Activated naive CD4-positive, alpha-beta T cell treated with anti-CD3 and anti-CD28 coated beads, Interleukin-2, amount 50 U/mL, for 24 hours (primary cell): ENCODE measurements around the gene CSMD2.
"Not testable (repeated sequence)": the region's sequence is repeated elsewhere in the genome, so short reads cannot be mapped to it uniquely, and the experiment has no call there.

Experiments
- H3K27ac Mint-ChIP-seq: one replicate; pipeline ENCODE4 v1.8.0; 2021; ENCODE audit warnings: mild to moderate bottlenecking, mixed read lengths
- H3K27me3 Mint-ChIP-seq: one replicate; pipeline ENCODE4 v1.8.0; 2021; ENCODE audit warnings: mixed read lengths
- H3K36me3 Mint-ChIP-seq: one replicate; pipeline ENCODE4 v1.8.0; 2021; ENCODE audit warnings: mixed read lengths
- H3K4me1 Mint-ChIP-seq: one replicate; pipeline ENCODE4 v1.8.0; 2021; ENCODE audit warnings: mixed read lengths
- H3K4me3 Mint-ChIP-seq: one replicate; pipeline ENCODE4 v1.8.0; 2021; ENCODE audit warnings: mild to moderate bottlenecking, mixed read lengths
- H3K9me3 Mint-ChIP-seq: one replicate; pipeline ENCODE4 v1.8.0; 2021; ENCODE audit warnings: mixed read lengths

Gene CSMD2

DNA sequence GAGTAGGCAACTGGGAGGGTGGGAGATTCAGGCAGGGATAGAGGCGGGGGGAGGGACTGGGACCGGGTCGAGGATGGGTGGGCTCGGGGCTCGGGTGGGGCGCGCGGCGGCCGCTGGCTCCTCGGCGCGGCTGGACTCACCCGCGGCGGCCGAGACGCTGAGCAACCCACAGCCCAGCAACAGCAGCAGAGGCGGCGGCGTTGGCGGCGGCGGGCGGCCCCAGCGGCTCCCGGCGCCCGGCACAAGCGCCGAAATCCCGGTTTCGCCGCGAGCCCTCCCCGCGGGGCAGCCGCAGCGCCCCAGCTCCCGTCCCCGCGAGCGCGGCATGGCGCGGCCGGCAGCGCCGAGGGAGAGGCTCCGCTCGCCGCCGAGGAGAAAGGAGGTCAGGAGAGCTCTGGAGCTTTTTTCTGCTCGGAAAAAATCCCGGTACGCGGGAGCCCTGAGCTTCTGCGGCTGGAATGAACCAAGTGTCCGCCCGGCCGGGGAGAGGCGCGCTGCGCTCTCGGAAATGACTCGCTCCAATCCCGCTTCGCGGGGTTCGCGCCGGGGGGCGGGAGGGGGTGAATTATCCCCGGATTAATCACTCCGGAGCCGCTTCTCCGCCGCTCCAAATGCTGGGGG lies at the start of gene CSMD2:
Gene CSMD2, minus strand, starts transcription at position 460 of the 621 bp plus-strand sequence. Its CDS starts 133 bp downstream, at position 327.
- Mint-ChIP-seq H3K4me1 (peaks cover 10% of the 10 kb centered on the region), H3K9me3 (no peaks in the 10 kb centered on the region), H3K27me3 (peaks cover 40% of the 10 kb centered on the region), H3K4me3 (peak within 1 kb of the TSS; percentile 56), H3K36me3 (no peaks in the 10 kb centered on the region), H3K27ac (peak within 1 kb of the TSS; percentile 56)

DNA sequence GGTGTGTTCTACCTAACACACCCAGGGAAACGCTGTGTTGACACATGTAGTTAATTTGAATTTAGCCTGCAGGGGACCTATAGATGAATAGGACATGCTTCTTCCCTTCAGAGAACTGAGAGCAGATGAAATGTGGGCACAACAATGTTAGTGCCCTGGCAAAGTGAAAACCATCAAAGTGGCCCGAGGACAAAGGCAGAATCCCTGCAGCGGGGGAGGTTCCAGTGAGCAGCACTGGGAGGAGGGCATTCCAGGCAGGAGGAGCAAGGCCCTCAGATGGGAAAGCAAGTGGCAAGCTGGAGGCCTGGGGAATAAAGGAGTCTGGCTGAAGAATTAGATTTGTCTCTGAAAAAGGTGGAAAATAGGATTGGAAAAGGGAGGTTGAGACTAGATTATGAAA lies 48.9 kb upstream of the CSMD2 start:
- Mint-ChIP-seq H3K9me3 (no peaks in the 10 kb centered on the region), H3K36me3 (no peaks in the 10 kb centered on the region), H3K27ac (no peak overlapping the region), H3K27me3 (no peaks in the 10 kb centered on the region), H3K4me1 (no peaks in the 10 kb centered on the region), H3K4me3 (no peak overlapping the region)

DNA sequence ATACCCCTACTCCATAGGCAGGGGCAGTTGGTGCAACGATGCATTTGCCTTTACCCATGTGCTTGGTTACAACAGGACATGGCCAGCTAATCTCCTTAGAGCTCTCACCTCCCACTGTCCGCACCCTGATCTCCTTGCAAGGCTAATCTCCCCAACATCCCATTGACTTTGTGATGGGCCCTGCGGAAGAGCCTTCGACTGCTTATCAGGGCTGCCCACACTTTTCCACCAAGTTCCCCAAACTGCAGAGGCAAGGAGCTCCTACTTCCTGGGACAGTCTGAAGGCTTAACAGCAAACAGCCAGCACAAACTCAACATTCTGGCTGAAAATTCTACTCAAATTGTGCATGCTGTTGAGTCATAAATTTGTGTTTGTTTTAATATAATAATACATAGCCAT lies 47.6 kb upstream of the CSMD2 start:
- H3K27me3 Mint-ChIP-seq: no peaks in the 10 kb centered on the region
- H3K36me3 Mint-ChIP-seq: no peaks in the 10 kb centered on the region
- no peak overlapping the region for H3K27ac Mint-ChIP-seq
- H3K4me3 Mint-ChIP-seq: no peak overlapping the region
- no peaks in the 10 kb centered on the region for H3K4me1 Mint-ChIP-seq
- no peaks in the 10 kb centered on the region for H3K9me3 Mint-ChIP-seq

DNA sequence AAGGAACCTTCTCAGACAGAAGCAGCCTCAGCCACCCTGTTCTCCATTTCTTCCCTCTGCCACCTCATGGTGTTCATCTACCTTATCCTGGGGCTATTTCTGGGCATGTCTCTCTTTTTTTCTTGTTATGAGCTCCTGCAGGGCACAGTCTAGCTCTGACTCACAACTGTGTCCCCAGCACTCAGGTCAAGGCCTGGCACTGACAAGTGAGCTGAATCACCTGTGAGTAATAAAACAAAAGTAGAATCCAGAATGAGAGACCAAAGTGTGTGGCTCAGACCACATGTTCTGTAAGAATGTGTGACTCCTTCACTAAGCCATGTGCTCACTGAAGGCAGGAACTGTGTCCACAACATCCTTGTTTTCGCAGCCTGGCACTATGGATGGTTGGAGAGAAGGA lies 34.9 kb upstream of the CSMD2 start:
- no peak overlapping the region for H3K4me3 Mint-ChIP-seq
- no peaks in the 10 kb centered on the region for H3K36me3 Mint-ChIP-seq
- no peaks in the 10 kb centered on the region for H3K4me1 Mint-ChIP-seq
- H3K27ac Mint-ChIP-seq: no peak overlapping the region
- H3K27me3 Mint-ChIP-seq: no peaks in the 10 kb centered on the region
- H3K9me3 Mint-ChIP-seq: no peaks in the 10 kb centered on the region

DNA sequence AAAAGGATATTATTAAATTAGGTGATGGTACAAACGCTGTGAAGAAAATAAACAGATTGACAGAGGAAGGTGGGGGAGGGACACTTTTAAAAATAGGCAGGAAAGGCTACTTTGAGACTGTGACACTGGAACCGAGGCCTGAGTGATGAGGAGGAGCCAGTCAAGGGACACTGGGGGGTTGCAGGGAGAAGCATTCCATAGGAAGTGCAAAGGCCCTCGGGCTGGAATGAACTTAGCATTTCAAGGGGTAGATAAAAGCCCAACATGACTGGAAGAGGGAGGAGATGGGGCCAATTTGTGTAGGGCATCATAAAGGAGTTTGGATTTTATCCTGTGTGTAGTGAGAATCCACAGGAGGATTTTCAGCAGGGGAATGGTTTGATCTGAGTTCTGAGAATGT lies 27.6 kb upstream of the CSMD2 start:
- Mint-ChIP-seq H3K27ac (no peak overlapping the region), H3K27me3 (peaks cover 15% of the 10 kb centered on the region), H3K36me3 (no peaks in the 10 kb centered on the region), H3K9me3 (no peaks in the 10 kb centered on the region), H3K4me3 (no peak overlapping the region), H3K4me1 (no peaks in the 10 kb centered on the region)

DNA sequence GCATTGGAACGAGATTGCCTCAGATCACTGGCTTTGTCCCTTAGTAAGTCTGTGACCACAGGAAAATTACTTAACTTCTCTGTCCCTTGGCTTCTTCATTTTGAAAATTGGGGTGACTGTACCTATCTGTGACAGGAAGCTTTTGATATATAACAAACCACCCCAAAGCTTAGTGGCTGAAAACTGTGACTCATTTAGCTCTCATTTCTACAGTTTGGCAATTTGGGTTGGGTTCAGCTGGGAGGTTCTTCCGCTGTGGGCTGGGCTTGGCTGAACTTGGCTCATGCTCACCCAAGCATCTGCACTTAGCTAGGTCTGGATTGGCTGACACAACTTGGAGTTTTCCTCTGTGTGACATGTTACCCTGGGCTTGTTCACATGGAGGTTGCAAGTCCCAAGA lies 25.7 kb upstream of the CSMD2 start:
- Mint-ChIP-seq H3K27ac (no peak overlapping the region), H3K9me3 (no peaks in the 10 kb centered on the region), H3K36me3 (no peaks in the 10 kb centered on the region), H3K4me1 (no peaks in the 10 kb centered on the region), H3K27me3 (peaks cover 15% of the 10 kb centered on the region), H3K4me3 (no peak overlapping the region)

DNA sequence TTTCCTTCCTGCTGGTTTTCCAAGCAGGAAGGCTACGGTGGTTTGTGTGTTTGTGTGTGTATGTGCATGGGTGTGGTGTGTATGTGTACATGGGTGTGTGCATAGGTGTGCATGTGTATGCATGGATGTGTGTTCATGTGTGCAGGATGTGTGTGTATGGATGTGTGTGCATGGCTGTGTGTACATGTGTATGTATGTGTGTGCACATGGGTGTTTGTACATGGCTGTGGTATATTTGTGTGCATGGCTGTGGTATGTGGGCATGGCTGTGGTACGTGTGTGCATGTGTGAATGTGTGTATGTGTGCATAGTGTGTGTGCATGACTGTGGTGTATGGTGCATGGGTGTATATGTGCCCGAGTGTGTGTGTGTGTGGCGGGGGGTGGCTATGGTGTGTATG lies 24.0 kb upstream of the CSMD2 start:
- Mint-ChIP-seq H3K27ac (no peak overlapping the region), H3K27me3 (peaks cover 17% of the 10 kb centered on the region), H3K9me3 (no peaks in the 10 kb centered on the region), H3K4me3 (no peak overlapping the region), H3K36me3 (no peaks in the 10 kb centered on the region), H3K4me1 (no peaks in the 10 kb centered on the region)

DNA sequence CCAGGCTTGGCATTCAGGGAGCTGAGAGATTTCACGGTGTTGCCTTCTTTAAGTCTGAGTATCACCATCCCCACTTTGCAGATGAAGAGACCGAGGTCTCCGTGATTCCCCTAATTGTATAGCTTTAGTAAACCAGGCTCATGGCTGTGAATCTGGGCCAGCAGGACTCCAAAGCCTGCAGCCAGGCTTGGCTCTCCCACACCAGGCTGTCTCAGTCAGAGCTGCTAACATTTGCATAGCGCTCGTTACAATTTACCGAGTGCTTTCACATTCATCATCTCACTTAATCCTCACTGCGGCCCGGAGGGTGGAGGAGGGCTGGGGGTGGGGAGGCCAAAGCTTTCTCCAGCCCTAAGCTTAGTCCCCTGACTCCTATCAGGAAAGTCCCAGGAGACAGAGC lies 23.4 kb upstream of the CSMD2 start:
- H3K27me3 Mint-ChIP-seq: peaks cover 17% of the 10 kb centered on the region
- H3K4me3 Mint-ChIP-seq: no peak overlapping the region
- no peaks in the 10 kb centered on the region for H3K4me1 Mint-ChIP-seq
- H3K9me3 Mint-ChIP-seq: no peaks in the 10 kb centered on the region
- no peaks in the 10 kb centered on the region for H3K36me3 Mint-ChIP-seq
- H3K27ac Mint-ChIP-seq: no peak overlapping the region

DNA sequence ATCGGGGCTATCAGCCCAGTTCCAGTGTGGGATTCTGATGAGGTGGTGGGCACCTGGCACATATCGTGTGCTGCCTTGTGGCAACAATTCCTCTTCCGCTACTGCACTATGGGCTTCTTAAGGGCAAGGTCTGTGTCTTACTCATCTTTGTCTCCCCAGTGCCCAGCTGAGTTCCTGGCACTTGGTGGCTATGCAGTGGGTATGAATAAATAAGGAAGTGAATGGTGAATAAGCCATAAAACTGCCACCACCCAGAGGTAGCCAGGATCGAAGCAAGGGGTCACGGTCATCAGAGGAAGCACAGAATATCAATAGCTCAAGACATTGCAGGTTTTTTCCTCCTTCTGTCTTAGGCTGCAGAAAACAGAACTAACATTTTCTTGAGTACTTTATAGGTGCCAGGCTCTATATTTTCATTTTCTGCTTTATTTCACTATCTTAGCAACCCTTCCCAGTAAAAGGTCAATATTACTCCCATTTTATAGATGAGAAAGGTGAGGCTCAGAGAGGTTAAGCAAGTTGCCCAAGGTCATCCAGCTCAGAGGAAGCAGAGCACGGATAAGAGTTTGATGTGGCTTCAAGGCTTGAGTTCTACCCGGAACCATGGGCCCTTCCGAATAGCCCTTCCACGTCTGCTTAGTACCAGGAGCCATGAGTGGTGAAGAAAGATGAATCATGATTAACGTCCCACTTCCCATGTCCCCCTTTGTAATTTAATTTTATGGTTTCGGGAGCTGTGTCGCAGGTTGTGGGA lies 21.9 kb upstream of the CSMD2 start:
- Mint-ChIP-seq H3K9me3 (no peaks in the 10 kb centered on the region), H3K36me3 (no peaks in the 10 kb centered on the region), H3K4me3 (no peak overlapping the region), H3K4me1 (no peaks in the 10 kb centered on the region), H3K27me3 (peaks cover 16% of the 10 kb centered on the region), H3K27ac (no peak overlapping the region)

DNA sequence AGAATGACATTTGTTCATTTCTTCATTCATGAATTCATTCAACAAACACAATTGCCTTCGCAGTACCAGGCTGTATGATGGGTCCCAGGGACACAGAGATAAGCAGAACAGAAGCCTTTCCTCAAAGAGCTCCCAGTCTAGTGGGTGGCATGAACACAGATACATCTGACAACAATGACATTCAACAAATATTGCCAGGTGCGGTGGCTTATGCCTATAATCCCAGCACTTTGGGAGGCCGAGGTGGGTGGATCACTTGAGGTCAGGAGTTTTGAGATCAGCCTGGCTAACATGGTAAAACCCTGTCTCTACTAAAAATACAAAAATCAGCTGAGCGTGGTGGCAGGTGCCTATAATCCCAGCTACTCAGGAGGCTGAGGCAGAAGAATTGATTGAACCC lies 18.4 kb upstream of the CSMD2 start:
- not testable (repeated sequence) for H3K9me3 Mint-ChIP-seq, H3K4me1 Mint-ChIP-seq, H3K4me3 Mint-ChIP-seq, H3K36me3 Mint-ChIP-seq, H3K27ac Mint-ChIP-seq
- peaks cover 18% of the 10 kb centered on the region for H3K27me3 Mint-ChIP-seq

DNA sequence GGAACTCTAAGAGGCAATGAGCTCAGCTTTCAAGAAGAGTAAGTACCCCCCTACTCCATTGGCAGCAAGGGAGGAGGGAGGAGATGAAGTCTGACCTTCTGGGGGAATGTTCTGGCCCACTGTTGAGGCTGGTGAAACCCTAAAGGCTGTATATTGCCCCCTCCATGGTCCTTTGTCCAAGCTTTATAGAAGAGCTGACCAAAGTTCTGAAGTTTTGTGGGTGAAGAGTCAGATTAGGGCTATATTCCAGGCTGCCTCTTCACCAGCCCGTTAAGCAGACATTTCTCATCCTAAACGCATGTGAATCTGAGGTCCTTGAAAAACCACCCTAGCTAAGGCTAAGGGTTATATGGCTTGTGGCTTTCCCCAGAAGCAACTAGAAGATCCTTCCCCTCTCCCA lies 13.0 kb upstream of the CSMD2 start:
- Mint-ChIP-seq H3K27ac (no peak overlapping the region), H3K27me3 (peaks cover 25% of the 10 kb centered on the region), H3K4me1 (no peaks in the 10 kb centered on the region), H3K36me3 (no peaks in the 10 kb centered on the region), H3K9me3 (no peaks in the 10 kb centered on the region), H3K4me3 (no peak overlapping the region)

DNA sequence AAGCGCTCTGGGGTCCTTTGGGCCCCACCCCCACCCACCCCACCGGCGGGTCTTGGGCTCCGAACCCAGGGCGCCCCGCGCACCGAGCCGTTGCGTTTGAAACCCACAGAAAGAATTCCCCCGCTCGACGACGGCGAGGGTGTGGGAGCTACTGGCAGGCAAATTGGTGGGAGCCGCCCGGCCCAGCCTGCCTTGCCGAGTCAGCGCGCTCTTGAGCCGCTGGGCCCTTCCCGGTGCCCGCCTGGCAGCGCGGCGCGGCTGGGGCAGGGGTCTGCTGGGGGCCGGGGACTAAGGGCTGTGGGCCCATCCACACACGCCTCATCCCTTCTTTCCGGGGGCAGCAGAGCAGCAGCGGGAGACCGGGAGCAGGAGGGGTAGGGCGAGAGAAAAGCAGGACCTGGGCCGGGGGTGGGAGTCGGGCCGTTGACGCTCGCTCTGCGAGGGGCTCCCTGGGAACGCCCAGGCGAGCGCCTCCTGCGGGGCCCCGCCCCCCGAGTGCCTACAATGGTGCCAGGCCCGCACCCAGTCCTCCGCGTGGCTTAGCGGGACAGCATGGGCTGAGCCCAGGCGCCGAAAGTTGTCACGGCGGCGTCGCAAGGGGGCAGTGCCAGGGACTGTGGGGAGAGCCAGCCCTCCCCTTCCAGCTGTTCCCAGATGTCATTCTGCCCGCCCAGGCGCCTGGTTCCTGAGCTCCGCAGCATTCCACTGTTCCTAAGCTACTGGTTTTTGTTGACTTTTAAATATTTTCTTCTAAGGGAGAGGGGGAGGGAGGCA lies 12.0 kb upstream of the CSMD2 start, which contains the start of gene C1orf94:
Gene C1orf94, plus strand, starts transcription at position 78 of the 774 bp plus-strand sequence. CDS start 883 bp downstream, outside the sequence.
- Mint-ChIP-seq H3K4me3 (no peak within 1 kb of the TSS), H3K27me3 (peaks cover 27% of the 10 kb centered on the region), H3K4me1 (no peaks in the 10 kb centered on the region), H3K27ac (no peak within 1 kb of the TSS), H3K9me3 (no peaks in the 10 kb centered on the region), H3K36me3 (no peaks in the 10 kb centered on the region)

DNA sequence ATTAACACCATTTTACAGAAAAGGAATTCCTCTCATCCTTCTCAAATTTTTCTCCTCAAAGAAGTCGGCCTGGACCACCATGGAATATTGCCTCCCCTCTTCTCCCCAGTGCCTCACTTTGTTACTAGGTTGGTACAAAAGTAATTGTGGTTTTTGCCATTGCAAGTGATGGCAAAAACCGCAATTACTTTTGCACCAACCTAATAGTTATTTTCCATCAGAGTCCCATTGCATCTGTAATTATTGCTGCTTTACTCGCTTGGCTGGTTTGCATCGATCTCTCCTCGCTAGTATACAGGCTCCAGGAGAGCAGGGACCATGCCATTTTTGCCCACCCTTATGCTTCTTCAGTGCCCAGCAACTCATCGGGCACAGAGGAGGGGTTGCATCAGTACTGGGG lies 10.7 kb upstream of the CSMD2 start:
- peaks cover 24% of the 10 kb centered on the region for H3K27me3 Mint-ChIP-seq
- H3K4me1 Mint-ChIP-seq: no peaks in the 10 kb centered on the region
- no peaks in the 10 kb centered on the region for H3K9me3 Mint-ChIP-seq
- H3K4me3 Mint-ChIP-seq: no peak overlapping the region
- H3K27ac Mint-ChIP-seq: no peak overlapping the region
- H3K36me3 Mint-ChIP-seq: no peaks in the 10 kb centered on the region

DNA sequence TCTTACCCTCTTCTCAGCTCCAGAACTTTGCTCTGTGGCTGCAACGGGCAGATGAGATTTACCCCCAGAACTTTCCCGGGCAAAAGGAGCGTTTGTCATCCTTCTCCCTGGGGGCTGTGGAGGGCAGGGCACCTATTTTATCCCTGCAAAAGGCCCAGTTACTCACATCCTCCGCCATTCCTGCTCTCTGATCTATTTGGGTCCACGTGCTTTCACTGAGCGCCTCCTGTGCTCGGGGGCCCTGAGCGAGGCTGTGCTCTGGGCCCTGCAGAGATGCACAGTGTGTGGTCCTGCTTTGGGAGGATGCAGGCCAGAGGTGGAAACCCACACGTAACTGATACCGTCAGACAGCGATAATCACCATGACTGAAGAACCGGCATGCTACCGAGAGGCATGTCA lies 2.4 kb upstream of the CSMD2 start:
- Mint-ChIP-seq H3K4me3 (no peak overlapping the region), H3K4me1 (peaks cover 10% of the 10 kb centered on the region), H3K27ac (no peak overlapping the region), H3K27me3 (peaks cover 36% of the 10 kb centered on the region), H3K9me3 (no peaks in the 10 kb centered on the region), H3K36me3 (no peaks in the 10 kb centered on the region)

DNA sequence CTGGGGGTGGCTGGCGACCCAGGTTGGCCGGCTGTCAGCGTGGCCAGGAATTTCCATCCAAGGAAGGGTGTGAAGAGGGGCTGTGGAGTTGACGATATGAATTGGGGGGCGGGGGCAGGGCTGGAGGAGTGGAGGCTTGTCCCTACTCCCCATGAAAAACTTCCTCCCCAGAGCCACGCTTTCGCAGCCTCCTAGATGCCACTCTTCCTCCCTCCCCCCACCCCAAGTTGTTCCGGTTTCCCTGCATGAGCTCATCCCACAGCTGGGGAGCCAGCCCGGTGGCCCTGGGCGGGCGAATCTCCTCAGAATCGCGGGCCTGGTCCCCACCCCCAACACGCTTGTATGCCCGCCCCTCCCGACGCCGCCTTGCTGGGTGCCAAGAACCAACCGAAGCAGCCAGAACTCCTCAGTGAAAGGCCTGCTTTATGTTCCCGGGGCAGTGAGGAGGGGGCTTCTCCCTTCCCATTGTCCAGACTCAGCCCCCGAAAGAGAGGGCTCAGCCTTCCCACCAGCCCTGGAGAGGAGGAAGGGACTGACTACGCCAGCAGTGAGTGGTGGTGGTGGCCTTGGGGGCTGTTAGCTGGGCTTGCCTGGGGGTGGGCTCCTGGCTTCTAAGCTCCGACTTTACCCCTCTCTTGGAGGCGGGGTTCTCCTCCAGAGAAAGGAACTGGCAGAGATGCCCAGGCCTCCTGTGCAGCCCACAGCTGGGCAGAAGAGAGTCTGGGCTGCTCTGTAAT lies 1.8 kb upstream of the CSMD2 start:
- Mint-ChIP-seq H3K4me3 (no peak overlapping the region), H3K36me3 (no peaks in the 10 kb centered on the region), H3K9me3 (no peaks in the 10 kb centered on the region), H3K4me1 (peaks cover 10% of the 10 kb centered on the region), H3K27ac (no peak overlapping the region), H3K27me3 (peaks cover 37% of the 10 kb centered on the region)
